Effector memory CD8-positive, alpha-beta T cell (primary cell): Measurements from ENCODE around the gene AGK.

Source experiments
- ATAC-seq: fragments of 150-1000 bp; cut with Tn5 transposase; replicated peaks from 2 replicates; pipeline ENCODE4 v1.10.0; 2021; ENCODE audit warnings: mild to moderate bottlenecking, moderate library complexity
- DNase-seq, 3 experiments: peaks; one replicate each; pipeline ENCODE4 v3.0.0; 2021
- H3K27ac Mint-ChIP-seq, 2 donors: one replicate each; pipeline ENCODE4 v1.8.0; 2022; ENCODE audit warnings: mild to moderate bottlenecking in 2 of 2, mixed read lengths in 2 of 2, moderate library complexity in 2 of 2
- H3K27me3 Mint-ChIP-seq, 2 donors: one replicate each; pipeline ENCODE4 v1.8.0; 2022; ENCODE audit warnings: mixed read lengths in 2 of 2
- H3K36me3 Mint-ChIP-seq: one replicate; pipeline ENCODE4 v1.8.0; 2022; ENCODE audit warnings: mild to moderate bottlenecking, moderate library complexity, mixed read lengths; ENCODE audit not compliant: insufficient read depth
- H3K4me1 Mint-ChIP-seq, 2 donors: one replicate each; pipeline ENCODE4 v1.8.0; 2022; ENCODE audit warnings: low read depth in 2 of 2, mixed read lengths in 2 of 2
- H3K4me3 Mint-ChIP-seq, 2 donors: one replicate each; pipeline ENCODE4 v1.8.0; 2022; ENCODE audit warnings: mild to moderate bottlenecking in 2 of 2, mixed read lengths in 2 of 2, moderate library complexity in 2 of 2
- H3K9me3 Mint-ChIP-seq, 2 donors: one replicate each; pipeline ENCODE4 v1.8.0; 2022; ENCODE audit warnings: mixed read lengths in 2 of 2

The AGK gene

GRCh38 chr7:141704112-141704511 lies 152.9 kb downstream of the AGK start:
- Mint-ChIP-seq H3K4me3 (no peak overlapping the region), H3K27me3 (no peaks in the 10 kb centered on the region), H3K27ac (no peak overlapping the region), H3K36me3 (peaks cover 10% of the 10 kb centered on the region), H3K4me1 (peaks cover 22 to 25% of the 10 kb centered on the region in 2 donors), H3K9me3 (no peaks in the 10 kb centered on the region)
- DNase-seq (no peak), ATAC-seq (no peak)

GRCh38 chr7:141704741-141705140 lies 153.5 kb downstream of the AGK start:
- Mint-ChIP-seq H3K27me3 (no peaks in the 10 kb centered on the region), H3K36me3 (peaks cover 10% of the 10 kb centered on the region), H3K4me3 (no peak overlapping the region), H3K9me3 (no peaks in the 10 kb centered on the region), H3K27ac (no peak overlapping the region), H3K4me1 (peaks cover 18% of the 10 kb centered on the region in 2 donors)
- ATAC-seq: no peak
- no peak for DNase-seq
